Breast epithelium (tissue), 3 donors: ENCODE results near the gene DCHS2.

Experiments
- POLR2A ChIP-seq: fragments of 450-650 bp; IDR thresholded peaks from one replicate; pipeline ENCODE4 v1.6.1; 2016; ENCODE audit warnings: antibody characterized with exemption, mild to moderate bottlenecking, moderate library complexity
- POLR2AphosphoS5 ChIP-seq, 3 donors: sonication (generic); formaldehyde crosslinking; IDR thresholded peaks; one replicate each; pipeline ENCODE4 v1.6.1; 2017; ENCODE audit warnings: antibody characterized with exemption in 3 of 3
- TF ChIP-seq, protein P1 (sequence below), 3 donors: fragments of 450-650 bp; IDR thresholded peaks; one replicate each; pipeline ENCODE4 v1.5.1; 2016 to 2017; ENCODE audit warnings: antibody characterized with exemption in 3 of 3, mild to moderate bottlenecking in 3 of 3, moderate library complexity in 3 of 3

DNA sequence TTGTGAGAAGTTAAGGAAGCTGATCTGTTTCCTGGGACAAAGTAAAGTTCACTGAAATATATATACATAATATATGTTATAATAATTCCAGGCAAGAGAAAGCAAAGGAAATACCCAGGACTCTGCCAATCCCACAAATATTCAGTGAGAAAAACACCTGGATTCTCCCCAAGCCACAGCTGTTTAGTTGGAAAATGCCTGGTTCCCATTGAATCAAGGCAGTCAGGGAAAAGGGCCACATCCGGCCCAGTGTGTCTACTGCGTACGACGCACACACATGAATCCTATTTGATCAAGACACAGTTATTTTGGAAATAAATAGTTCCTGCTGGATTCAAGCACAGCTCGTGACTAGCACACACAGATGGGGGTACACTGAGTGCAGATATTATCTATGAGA is 6.3 kb upstream of the DCHS2 start:
- TF ChIP-seq, protein P1, sequence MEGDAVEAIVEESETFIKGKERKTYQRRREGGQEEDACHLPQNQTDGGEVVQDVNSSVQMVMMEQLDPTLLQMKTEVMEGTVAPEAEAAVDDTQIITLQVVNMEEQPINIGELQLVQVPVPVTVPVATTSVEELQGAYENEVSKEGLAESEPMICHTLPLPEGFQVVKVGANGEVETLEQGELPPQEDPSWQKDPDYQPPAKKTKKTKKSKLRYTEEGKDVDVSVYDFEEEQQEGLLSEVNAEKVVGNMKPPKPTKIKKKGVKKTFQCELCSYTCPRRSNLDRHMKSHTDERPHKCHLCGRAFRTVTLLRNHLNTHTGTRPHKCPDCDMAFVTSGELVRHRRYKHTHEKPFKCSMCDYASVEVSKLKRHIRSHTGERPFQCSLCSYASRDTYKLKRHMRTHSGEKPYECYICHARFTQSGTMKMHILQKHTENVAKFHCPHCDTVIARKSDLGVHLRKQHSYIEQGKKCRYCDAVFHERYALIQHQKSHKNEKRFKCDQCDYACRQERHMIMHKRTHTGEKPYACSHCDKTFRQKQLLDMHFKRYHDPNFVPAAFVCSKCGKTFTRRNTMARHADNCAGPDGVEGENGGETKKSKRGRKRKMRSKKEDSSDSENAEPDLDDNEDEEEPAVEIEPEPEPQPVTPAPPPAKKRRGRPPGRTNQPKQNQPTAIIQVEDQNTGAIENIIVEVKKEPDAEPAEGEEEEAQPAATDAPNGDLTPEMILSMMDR (IDR thresholded peaks at IDR 0.05) = no peak
- no peak for TF ChIP-seq POLR2A
- no peak for TF ChIP-seq POLR2AphosphoS5 (IDR thresholded peaks at IDR 0.05)
